Ascending aorta (tissue), 2 donors: ENCODE results near the gene AGAP1. TPM values are rescaled to one million over a fixed set of nuclear protein-coding genes. Genes with fewer than 3 reads are reported as not detected.

Source experiments
- DNase-seq, 2 donors: peaks; one replicate each; pipeline ENCODE4 v3.0.0-alpha.2; 2019; ENCODE audit warnings: low spot score in 2 of 2
- H3K27ac ChIP-seq, 2 donors: fragments of 200-600 bp; sonication (generic); one replicate each; pipeline ENCODE4 v1.5.1; 2016 to 2017; ENCODE audit warnings: mild to moderate bottlenecking in 1 of 2
- H3K27me3 ChIP-seq: fragments of 200-600 bp; sonication (generic); one replicate; pipeline ENCODE4 v1.5.1; 2017
- H3K36me3 ChIP-seq, 2 donors: fragments of 200-600 bp; sonication (generic); one replicate each; pipeline ENCODE4 v1.5.1; 2016
- H3K4me1 ChIP-seq, 2 donors: fragments of 200-600 bp; sonication (generic); one replicate each; pipeline ENCODE4 v1.5.1; 2016 to 2017; ENCODE audit warnings: mild to moderate bottlenecking in 1 of 2
- H3K4me3 ChIP-seq, 2 donors: fragments of 200-600 bp; sonication (generic); one replicate each; pipeline ENCODE4 v1.5.1; 2016 to 2017; ENCODE audit warnings: mild to moderate bottlenecking in 1 of 2
- H3K9me3 ChIP-seq, 2 donors: fragments of 200-600 bp; sonication (generic); one replicate each; pipeline ENCODE4 v1.5.1; 2016
- CTCF ChIP-seq, 3 experiments: fragments of 200-600 bp in 2 of 3; fragments of 450-650 bp in 1 of 3; sonication (generic) in 2 of 3; IDR thresholded peaks; one replicate each; pipeline ENCODE4 v1.5.1; 2016 to 2019; ENCODE audit warnings: antibody characterized with exemption in 3 of 3, mild to moderate bottlenecking in 1 of 3, moderate library complexity in 1 of 3
- intact Hi-C: fragments of 100-400 bp; cut with DNase I; formaldehyde crosslinking; loops from one replicate; pipeline ENCODE4 v1.15.1; 2023
- total RNA-seq: library from RNA; depleted of rRNA; stranded (reverse); fragments of >200 nt; gene quantifications from one replicate; pipeline ENCODE4 v1.1.0, GENCODE V29; 2016

Gene AGAP1
- total RNA-seq, 1 donor from 2014 or later, result 19.7 TPM

- no peaks in the 10 kb centered on the region for H3K36me3 ChIP-seq
- no peak for DNase-seq
- H3K9me3 ChIP-seq, result no peaks in the 10 kb centered on the region
- no peak for TF ChIP-seq CTCF (IDR thresholded peaks at IDR 0.05)
- no peaks in the 10 kb centered on the region for H3K4me1 ChIP-seq
- intact Hi-C loops, result no loop called here
- H3K27ac ChIP-seq, result no peak overlapping the region
- H3K4me3 ChIP-seq, result no peak overlapping the region
- no peaks in the 10 kb centered on the region for H3K27me3 ChIP-seq
These were observed 456.6 kb downstream of the AGAP1 start for GRCh38 chr2:235950473-235950809.

- H3K4me1 ChIP-seq, result no peaks in the 10 kb centered on the region
- H3K9me3 ChIP-seq, result no peaks in the 10 kb centered on the region
- intact Hi-C loops, result no loop called here
- H3K36me3 ChIP-seq, result no peaks in the 10 kb centered on the region
- H3K27ac ChIP-seq, result no peak overlapping the region
- H3K27me3 ChIP-seq, result no peaks in the 10 kb centered on the region
- no peak for TF ChIP-seq CTCF (IDR thresholded peaks at IDR 0.05)
- H3K4me3 ChIP-seq, result no peak overlapping the region
- no peak for DNase-seq
These were observed 457.6 kb downstream of the AGAP1 start for GRCh38 chr2:235951493-235951892.

- Histone ChIP-seq H3K4me1 (no peaks in the 10 kb centered on the region), H3K27me3 (no peaks in the 10 kb centered on the region), H3K4me3 (no peak overlapping the region), H3K9me3 (no peaks in the 10 kb centered on the region), H3K36me3 (no peaks in the 10 kb centered on the region), H3K27ac (no peak overlapping the region)
- no peak for DNase-seq
- intact Hi-C loops, result no loop called here
- TF ChIP-seq CTCF (IDR thresholded peaks at IDR 0.05), result no peak
These were observed 458.1 kb downstream of the AGAP1 start for GRCh38 chr2:235951982-235952381.

- no peak for TF ChIP-seq CTCF (IDR thresholded peaks at IDR 0.05)
- DNase-seq, result no peak
- H3K4me1 ChIP-seq, result no peaks in the 10 kb centered on the region
These were observed 458.9 kb downstream of the AGAP1 start for GRCh38 chr2:235952714-235953113.

GRCh38 chr2:235954281-235954680, 460.4 kb downstream of the AGAP1 start:
- Histone ChIP-seq H3K4me1 (no peaks in the 10 kb centered on the region), H3K27ac (no peak overlapping the region), H3K4me3 (no peak overlapping the region), H3K27me3 (no peaks in the 10 kb centered on the region), H3K36me3 (peaks cover 0 to 3% of the 10 kb centered on the region in 2 donors), H3K9me3 (no peaks in the 10 kb centered on the region)
- DNase-seq, result no peak
- intact Hi-C loops, result no loop called here
- no peak for TF ChIP-seq CTCF (IDR thresholded peaks at IDR 0.05)

More at GRCh38 chr2:235952714-235953113, 458.9 kb downstream of the AGAP1 start:
- intact Hi-C loops, result no loop called here
- Histone ChIP-seq H3K27me3 (no peaks in the 10 kb centered on the region), H3K4me3 (no peak overlapping the region), H3K27ac (no peak overlapping the region), H3K9me3 (no peaks in the 10 kb centered on the region), H3K36me3 (no peaks in the 10 kb centered on the region)

GRCh38 chr2:235954888-235955480, 461.1 kb downstream of the AGAP1 start:
- DNase-seq, result no peak
- Histone ChIP-seq H3K4me3 (no peak overlapping the region), H3K4me1 (no peaks in the 10 kb centered on the region), H3K9me3 (no peaks in the 10 kb centered on the region), H3K27me3 (no peaks in the 10 kb centered on the region), H3K27ac (no peak overlapping the region), H3K36me3 (peaks cover 0 to 3% of the 10 kb centered on the region in 2 donors)
- intact Hi-C loops, result no loop called here
- no peak for TF ChIP-seq CTCF (IDR thresholded peaks at IDR 0.05)
